Epithelial cell of esophagus (primary cell): ENCODE measurements around the gene ABCC4.

Experiments used
- DNase-seq: peaks from one replicate; pipeline ENCODE4 v3.0.0; 2010; ENCODE audit warnings: low read depth
- H3K4me3 ChIP-seq: 2 replicates; pipeline ENCODE4 v1.5.1; 2011; ENCODE audit warnings: mild to moderate bottlenecking, low read length, control low read depth
- CTCF ChIP-seq: IDR thresholded peaks from 2 replicates; pipeline ENCODE4 v1.5.1; 2011; ENCODE audit warnings: low read depth, mild to moderate bottlenecking, low read length, control low read depth, inconsistent platforms; ENCODE audit not compliant: insufficient read depth; ENCODE audit errors: missing control alignments

The ABCC4 gene

DNA sequence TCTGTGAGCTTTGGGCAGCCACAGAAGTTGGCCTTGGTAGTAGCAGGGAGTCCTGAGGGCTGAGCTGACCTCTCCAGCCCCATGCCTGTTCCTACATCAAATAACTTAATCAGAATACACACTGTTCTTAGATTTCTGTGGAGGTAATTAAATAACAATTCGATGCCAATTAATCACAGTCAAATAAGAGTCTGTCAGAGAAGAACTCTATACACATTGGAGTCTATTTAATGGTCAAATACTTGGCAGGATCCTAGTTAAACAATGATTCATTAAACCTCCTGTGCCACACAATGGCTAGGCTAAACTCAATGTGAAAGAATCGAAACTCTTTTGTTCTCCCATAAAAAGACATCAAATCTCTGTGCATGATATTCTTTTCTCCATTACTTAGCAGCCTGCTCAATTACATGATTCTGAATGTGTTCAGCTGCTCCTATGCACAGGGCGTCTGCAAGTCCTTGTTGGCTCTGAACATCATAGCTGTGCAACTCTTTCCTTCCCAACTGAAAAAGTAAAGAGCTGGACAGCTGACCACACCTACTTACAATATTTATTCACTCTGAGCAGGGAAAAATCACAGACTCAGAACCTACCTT is 173.1 kb downstream of the ABCC4 start:
- H3K4me3 ChIP-seq: no peak overlapping the region
- no peak for TF ChIP-seq CTCF
- peak; percentile 35 for DNase-seq

GRCh38 chr13:95124959-95125358 is 176.3 kb downstream of the ABCC4 start:
- no peak for TF ChIP-seq CTCF
- peak; percentile 42 for DNase-seq
- H3K4me3 ChIP-seq: no peak overlapping the region

DNA sequence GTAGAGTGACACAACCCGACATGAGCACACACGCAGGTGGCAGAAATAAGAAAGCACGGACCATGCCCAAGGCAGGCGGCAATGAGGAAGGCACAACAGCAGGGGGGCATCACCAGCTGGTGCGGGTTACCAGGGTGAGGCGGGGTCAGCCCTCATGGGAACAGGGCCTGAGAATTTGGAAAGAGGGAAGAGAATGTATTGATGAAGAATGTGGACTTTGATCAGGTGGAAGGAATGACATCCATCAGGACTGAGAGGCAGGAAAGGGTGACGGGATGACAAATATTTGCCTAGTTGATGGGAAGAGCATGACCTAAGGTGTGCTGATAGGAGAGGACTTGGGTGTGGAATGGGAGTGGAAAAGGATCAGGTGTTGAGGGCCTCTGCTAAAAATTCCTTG is 177.5 kb downstream of the ABCC4 start:
- DNase-seq: no peak
- H3K4me3 ChIP-seq: no peak overlapping the region
- TF ChIP-seq CTCF: no peak

GRCh38 chr13:95122063-95122462 is 179.2 kb downstream of the ABCC4 start:
- TF ChIP-seq CTCF: no peak
- no peak overlapping the region for H3K4me3 ChIP-seq
- DNase-seq: no peak

DNA sequence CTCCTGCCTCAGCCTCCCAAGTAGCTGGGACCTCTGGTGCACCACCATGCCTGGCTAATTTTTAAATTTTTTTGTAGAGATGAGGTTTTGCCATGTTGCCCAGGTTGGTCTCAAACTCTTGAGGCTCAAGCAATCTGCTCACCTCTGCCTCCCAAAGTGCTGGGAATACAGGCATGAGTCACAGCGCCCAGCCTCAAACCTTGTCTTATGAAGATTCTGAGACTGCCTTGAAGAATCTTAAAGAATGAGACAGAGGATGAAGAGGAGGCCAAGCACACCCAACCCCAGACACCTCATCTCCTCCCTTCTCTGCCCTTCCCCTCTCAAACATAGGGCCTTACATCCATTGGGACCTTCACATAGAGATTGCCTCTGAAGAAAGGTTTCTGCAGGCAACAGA is 179.7 kb downstream of the ABCC4 start:
- DNase-seq: no peak
- TF ChIP-seq CTCF: no peak
- H3K4me3 ChIP-seq: no peak overlapping the region

DNA sequence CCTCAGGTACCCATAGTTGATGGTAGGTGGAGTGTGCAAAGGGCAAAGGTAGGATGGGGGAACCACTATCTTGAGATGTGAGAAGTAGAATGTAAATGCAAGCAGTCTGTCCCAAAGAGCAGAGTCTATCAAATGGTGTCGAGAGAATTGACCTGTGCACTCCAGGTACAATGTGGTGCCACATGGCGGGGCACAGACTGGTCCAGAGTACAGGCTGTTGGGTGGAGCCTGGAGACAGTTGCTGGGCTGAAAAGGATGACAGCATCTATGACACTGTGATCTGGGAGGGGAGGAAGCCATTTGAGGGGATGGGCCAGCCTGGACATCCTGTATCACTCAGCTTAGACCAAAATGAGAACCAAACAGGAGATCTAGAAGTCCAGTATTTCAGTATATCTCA is 180.6 kb downstream of the ABCC4 start:
- no peak for DNase-seq
- no peak overlapping the region for H3K4me3 ChIP-seq
- TF ChIP-seq CTCF: no peak
